HepG2 (cell line): Measurements from ENCODE around the gene KIRREL2. TPM values are rescaled to one million over a fixed set of nuclear protein-coding genes. Genes with fewer than 3 reads are reported as not detected.

Experiments used
- KDM5B ChIP-seq: sonication (generic); formaldehyde crosslinking; IDR thresholded peaks from 2 replicates; pipeline ENCODE4 v1.4.0; 2020; ENCODE audit warnings: missing genetic modification reagents, mild to moderate bottlenecking, borderline replicate concordance
- POLR2G ChIP-seq: fragments of 200-400 bp; formaldehyde crosslinking; IDR thresholded peaks from 2 replicates; pipeline ENCODE4 v1.6.1; 2018; ENCODE audit warnings: mild to moderate bottlenecking, low read depth, low read length, moderate library complexity
- STAG1 ChIP-seq: sonication (generic); formaldehyde crosslinking; IDR thresholded peaks from 2 replicates; pipeline ENCODE4 v1.4.0; 2020; ENCODE audit warnings: missing genetic modification reagents
- ZFP36L2 ChIP-seq: sonication (generic); formaldehyde crosslinking; IDR thresholded peaks from 2 replicates; pipeline ENCODE4 v1.4.0; 2020; ENCODE audit warnings: missing genetic modification reagents
- ZNF280D ChIP-seq: sonication (generic); formaldehyde crosslinking; IDR thresholded peaks from 2 replicates; pipeline ENCODE4 v1.5.1; 2020; ENCODE audit warnings: mild to moderate bottlenecking, missing genetic modification reagents
- ZNF556 ChIP-seq: sonication (generic); formaldehyde crosslinking; IDR thresholded peaks from 2 replicates; pipeline ENCODE4 v1.4.0; 2020; ENCODE audit warnings: mild to moderate bottlenecking, missing genetic modification reagents, borderline replicate concordance
- ZNF629 ChIP-seq: sonication (generic); formaldehyde crosslinking; conservative IDR thresholded peaks from 2 replicates; pipeline ENCODE4 v1.5.0; 2020; ENCODE audit warnings: missing genetic modification reagents
- ZNF687 ChIP-seq: sonication (generic); formaldehyde crosslinking; IDR thresholded peaks from 2 replicates; pipeline ENCODE4 v1.5.1; 2020; ENCODE audit warnings: mild to moderate bottlenecking, missing genetic modification reagents, moderate library complexity
- ZNF792 ChIP-seq: IDR thresholded peaks from 2 replicates; pipeline ENCODE4 v1.6.1; 2016
- polyA plus RNA-seq, 8 experiments: library from polyadenylated mRNA; depleted of rRNA in 3 of 8; stranded (reverse) in 7 of 8; unstranded in 1 of 8; fragments of >200 nt; fragmentation: Illumina TruSeq in 4 of 8; extraction: Trizol in 4 of 8; gene quantifications; 2 replicates each; pipeline versions ENCODE4 v1.2.1 to v1.2.3, GENCODE V29; 2011 to 2016; ENCODE audit warnings: low read depth in 4 of 8, missing spikeins in 1 of 8, mixed read lengths in 1 of 8; ENCODE audit not compliant: insufficient read depth in 1 of 8
- total RNA-seq, 5 experiments: library from RNA; depleted of rRNA; stranded (reverse); fragments of >200 nt; fragmentation: Illumina TruSeq; extraction: Trizol; gene quantifications; 2 replicates each; pipeline ENCODE4 v1.2.3, GENCODE V29; 2016; ENCODE audit warnings: low read depth in 1 of 5

The KIRREL2 gene
- total and polyA plus RNA-seq, 2 of the 13 experiments (the other 11 are each of a cell fraction or from before 2014, with no cell fraction given): 0.18 to 2.4 TPM

- TF ChIP-seq ZNF687: peak; percentile 81; the same call in 1 of the 2 replicates
- TF ChIP-seq ZNF556: no peak
- no peak for TF ChIP-seq ZNF280D (CRISPR knock-in tag)
- TF ChIP-seq KDM5B: no peak
- no peak; the same call in 1 of the 2 replicates for TF ChIP-seq ZFP36L2 (CRISPR knock-in tag)
- TF ChIP-seq ZNF792 (CRISPR knock-in tag): 0 out of 2 replicates have a peak, but pooled peaks have one; percentile 29
- TF ChIP-seq ZNF629: no peak
- TF ChIP-seq POLR2G: peak; percentile 97
- peak; percentile 56 for TF ChIP-seq STAG1 (CRISPR knock-in tag)
Measured at GRCh38 chr19:35812220-35813042, 44.3 kb upstream of the KIRREL2 start, which contains the start of gene PRODH2 (continued).
